HG02852 (cell line): ENCODE measurements around the gene TM4SF20.
"Not testable (repeated sequence)": the region's sequence is repeated elsewhere in the genome, so short reads cannot be mapped to it uniquely, and the experiment has no call there.

Experiments used
- ATAC-seq: cut with Tn5 transposase; IDR thresholded peaks from one replicate; pipeline ENCODE4 v1.9.1; 2021; ENCODE audit warnings: mild to moderate bottlenecking, moderate library complexity; ENCODE audit not compliant: unreplicated experiment

The TM4SF20 gene

DNA sequence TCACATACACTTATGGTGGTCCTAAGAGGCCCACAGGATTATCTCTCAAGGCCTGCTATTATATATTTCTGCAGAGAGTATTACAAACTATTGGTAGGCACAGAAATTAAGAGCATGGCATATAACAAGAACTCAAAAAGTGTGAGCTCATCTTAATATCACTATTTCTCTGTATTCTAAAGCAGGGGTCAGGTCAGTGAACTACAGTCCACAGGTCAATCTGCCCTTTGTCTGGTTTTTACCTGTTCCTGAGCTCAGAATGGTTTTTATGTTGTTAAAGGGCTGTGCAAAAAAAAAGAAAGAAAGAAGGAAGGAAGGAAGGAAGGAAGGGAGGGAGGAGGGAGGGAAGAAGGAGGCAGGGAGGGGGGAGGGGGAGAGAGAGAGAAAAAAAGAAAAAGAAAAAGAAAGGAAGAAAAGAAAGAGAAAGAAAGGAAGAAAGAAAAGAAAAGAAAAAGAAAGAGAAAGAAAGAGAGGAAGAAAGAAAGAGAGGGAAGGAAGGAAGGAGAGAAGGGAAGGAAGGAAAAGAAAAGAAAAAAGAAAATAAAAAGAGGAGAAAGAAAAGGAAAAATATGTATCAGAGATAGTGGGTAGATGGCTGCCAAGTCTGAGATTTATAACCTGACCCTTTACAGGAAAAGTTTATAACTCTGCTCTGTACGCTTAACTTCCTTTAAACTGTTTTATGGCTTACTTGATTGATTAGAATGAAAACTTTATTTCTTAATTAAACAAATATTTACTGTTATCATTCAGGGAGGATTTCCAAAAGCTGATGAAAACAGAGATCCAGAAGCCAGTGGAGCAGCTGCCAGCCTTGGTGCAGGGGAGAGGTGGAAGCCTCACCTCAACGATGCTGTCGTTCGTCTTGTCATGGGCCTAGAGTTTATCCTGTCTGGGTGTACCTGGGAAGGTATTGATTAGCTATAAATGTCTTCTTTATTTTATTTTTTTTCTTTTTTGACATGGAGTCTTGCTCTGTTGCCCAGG is 19.9 kb upstream of the TM4SF20 start:
- ATAC-seq = no peak

DNA sequence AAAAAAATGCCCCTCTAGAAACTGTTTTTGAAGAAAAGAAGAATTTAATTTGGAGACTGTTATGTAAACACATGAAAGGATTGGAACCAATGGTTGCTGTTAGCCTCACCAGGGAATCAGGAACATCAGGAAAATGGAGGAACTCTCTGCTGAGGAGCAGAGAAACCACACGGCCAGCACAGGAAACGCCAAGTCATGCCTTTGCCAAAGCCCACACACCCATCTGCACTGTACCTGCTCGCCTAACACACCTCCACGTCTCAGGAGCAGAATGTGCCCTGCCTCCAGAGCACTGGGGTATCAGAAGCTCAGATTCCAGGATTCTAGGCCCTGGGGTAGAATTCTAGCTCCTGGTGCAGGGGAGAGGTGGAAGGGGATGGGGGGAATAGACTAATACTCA is 18.5 kb upstream of the TM4SF20 start:
- ATAC-seq = no peak

- no peak for ATAC-seq
Observed at GRCh38 chr2:227395556-227395955, 16.4 kb upstream of the TM4SF20 start.

DNA sequence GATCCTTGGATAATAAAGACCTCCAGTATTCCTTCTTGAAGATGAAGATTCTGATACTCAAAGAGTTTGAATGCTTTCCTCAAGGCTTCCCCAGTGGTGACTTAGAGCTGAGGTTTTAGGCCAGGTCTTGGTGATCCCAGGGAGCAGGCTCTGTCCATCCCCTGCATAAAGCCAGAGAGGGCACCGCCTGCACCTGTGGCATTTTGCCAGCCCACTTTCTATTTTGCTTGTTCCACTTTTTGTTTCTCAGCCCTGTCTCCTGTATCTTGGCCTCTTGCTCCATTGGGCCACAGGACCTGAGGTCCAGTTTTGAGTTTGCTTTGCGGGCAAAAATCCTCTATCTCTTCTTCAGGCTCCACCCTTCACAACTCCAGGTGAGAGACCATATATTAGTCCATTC is 15.3 kb upstream of the TM4SF20 start:
- ATAC-seq = no peak

GRCh38 chr2:227390468-227391256 is 11.6 kb upstream of the TM4SF20 start:
- ATAC-seq = no peak

- no peak for ATAC-seq
Observed at GRCh38 chr2:227389661-227390060, 10.6 kb upstream of the TM4SF20 start.

- ATAC-seq = no peak
Observed at GRCh38 chr2:227389231-227389630, 10.1 kb upstream of the TM4SF20 start.

DNA sequence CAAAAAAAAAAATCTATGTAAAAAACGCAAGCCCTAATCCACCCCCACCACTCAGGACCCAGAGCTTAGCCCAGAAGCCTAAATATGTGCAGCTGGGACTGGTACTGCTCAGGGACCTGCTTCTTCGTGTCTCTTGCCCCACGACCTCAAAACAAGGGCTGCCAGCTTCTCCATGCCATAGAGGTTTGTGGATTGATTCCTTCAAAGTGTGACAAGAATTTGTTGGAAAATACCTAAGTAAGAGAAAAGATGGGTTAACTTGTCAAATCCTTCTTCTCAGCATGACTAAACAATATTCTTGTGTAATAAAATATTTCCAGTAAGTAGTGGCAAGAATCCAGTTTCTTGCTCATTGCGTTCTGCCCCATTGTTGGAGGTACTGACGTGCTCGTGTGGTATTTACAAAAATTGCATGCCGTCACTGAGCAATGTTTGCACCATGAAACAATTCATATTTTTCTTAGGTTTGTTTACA is 9.5 kb upstream of the TM4SF20 start:
- ATAC-seq = no peak

- ATAC-seq = not testable (repeated sequence)
Observed at GRCh38 chr2:227387583-227387982, 8.5 kb upstream of the TM4SF20 start, which contains the start of gene SCYGR1. Gene SCYGR1 (minus strand): TSS chr2:227387949. CDS start chr2:227387949, 0 bp downstream.

DNA sequence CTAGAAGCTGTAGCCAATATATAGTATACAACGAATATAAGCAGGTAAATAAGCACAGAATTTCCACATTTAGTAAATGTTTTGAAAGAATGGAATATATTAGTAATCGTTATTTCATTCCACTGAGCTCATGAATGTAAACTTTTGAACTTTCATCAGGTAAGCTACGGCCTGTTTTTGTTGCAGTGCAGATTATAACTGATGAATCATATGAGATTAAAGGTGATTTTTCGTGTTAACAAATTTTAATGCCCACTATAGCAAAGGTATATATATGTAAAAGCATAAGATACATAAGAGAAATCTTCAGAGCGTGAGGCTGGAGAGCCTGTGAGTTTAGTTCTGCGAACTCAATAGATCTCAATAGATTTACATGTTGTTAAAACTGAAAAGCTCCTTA is 7.5 kb upstream of the TM4SF20 start:
- no peak for ATAC-seq

DNA sequence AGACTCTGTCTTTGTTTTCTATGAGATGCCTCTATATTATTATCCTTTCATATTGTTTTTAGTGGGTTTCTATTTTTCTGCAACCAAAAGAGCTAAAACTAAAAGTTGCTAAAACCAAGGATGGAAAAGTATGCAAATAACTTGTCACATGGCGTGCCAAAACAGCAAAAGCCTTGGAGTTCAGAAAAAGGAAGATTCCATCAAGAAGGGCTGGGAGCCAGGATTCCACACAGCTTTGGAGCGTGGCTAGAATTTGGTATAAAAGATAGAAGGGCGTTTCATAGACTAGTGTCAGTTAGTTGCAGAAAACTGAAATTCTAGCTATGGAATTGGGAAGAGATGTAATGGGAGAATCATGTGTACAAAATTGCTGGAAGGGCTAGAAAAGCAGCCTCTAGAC is 4.6 kb upstream of the TM4SF20 start:
- ATAC-seq = no peak

DNA sequence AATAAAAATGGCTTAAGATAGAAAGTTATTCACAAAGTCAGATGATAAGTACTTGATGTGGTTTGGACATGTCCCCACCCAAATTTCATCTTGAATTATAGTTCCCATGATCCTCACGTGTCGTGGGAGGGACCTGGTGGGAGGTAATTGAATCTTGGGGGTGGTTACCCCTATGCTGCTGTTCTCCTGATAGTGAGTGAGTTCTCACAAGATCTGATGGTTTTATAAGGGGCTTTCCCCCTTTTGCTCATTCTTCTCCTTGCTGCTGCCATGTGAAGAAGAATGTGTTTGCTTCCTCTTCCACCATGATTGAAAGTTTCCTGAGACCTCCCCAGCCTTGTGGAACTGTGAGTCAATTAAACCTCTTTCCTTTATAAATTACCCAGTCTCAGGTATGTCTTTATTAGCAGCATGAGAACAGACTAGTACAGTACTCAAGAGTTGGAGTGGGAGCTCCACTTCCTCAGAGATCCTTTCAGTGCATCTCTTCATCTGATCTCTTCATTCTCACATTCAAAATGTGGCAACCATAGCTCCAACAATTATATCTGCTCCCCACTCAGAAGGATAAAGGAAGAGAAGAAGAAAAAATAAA is 3.2 kb upstream of the TM4SF20 start:
- not testable (repeated sequence) for ATAC-seq

DNA sequence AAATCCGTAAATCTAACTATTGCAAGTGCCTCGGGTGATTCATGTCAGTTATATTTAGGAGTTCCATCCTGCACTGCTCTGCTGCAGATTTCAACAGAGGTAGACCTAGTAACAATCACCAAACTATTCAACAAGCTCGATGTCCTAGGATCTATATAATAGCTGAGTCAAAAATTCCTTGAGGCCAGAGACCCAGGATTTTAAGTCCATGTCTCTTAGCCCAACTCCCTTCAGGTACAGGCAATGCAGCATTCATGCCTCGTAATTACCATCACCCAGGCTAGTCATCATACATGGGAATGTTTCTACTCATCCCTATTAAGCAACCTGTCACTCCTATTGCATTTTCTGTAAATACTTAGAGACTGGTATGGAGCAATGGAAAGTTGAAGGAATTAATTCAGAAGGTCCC is 729 bp downstream of the TM4SF20 start:
- ATAC-seq = no peak

- no peak for ATAC-seq
Observed at GRCh38 chr2:227377467-227378351, 1.4 kb downstream of the TM4SF20 start.

DNA sequence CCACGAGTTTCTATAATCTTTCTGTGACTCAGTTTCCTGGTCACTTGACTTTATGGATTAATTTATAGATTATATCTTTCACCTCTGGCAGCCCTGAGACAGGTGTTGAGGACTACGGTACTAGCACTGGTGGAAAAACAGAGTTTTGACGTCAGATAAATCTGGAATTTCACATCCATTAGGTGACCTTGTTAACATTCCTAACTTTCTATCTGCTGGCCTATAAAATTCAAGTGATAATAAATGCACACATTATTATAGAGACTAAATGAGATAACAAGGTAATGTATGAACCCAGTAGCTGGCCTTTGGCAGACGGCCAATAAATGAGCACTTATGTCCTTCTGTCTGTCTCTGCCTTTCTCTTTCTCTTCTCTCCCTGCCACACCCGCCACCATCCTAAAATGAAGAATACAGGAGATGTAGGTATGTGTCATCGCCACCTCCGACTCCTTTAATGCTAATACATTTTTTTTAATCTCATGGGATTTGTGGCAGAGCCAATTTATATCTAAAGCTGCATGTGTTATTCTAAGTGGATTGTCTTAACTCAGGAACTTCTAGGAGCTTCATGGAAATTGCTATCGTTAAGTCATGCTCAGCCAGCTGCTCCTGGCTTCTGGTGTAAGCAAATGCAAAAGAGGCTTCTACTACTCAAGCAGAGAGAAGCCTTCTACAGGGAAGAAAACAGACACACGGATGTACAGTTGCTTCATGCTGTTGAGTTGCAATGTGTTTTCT is 2.3 kb downstream of the TM4SF20 start:
- no peak for ATAC-seq

GRCh38 chr2:227374158-227374557 is 4.9 kb downstream of the TM4SF20 start:
- ATAC-seq = no peak

- no peak for ATAC-seq
Observed at GRCh38 chr2:227373389-227373788, 5.7 kb downstream of the TM4SF20 start.

DNA sequence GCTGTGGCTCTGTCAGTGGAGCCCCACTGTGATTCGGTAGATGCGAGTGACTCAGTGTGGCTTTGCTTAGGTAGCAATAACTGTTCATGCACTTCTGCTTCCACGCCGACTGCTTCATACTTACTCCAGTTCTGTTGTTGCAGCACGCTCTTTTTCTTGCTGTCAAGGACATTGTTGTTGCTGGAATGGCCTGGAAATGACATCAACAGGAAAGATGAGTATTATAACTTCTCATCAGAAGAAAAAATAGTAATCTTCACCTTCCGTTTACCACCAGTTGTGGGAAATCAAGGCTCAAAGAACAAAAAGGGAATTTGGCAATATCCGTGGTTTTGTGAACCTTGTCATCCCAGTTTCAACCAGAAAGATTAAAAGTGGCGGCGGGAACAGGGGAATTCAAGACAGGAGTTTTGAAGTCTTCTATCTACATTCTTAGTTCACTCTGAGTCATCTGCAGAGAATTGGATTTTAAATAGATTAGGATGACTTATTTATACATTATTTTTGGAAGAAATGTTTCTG is 8.3 kb downstream of the TM4SF20 start:
- no peak for ATAC-seq

- ATAC-seq = no peak
Observed at GRCh38 chr2:227370092-227370491, 9.0 kb downstream of the TM4SF20 start.
